ENCODE data around the gene SEMA3E.

The SEMA3E gene

DNA sequence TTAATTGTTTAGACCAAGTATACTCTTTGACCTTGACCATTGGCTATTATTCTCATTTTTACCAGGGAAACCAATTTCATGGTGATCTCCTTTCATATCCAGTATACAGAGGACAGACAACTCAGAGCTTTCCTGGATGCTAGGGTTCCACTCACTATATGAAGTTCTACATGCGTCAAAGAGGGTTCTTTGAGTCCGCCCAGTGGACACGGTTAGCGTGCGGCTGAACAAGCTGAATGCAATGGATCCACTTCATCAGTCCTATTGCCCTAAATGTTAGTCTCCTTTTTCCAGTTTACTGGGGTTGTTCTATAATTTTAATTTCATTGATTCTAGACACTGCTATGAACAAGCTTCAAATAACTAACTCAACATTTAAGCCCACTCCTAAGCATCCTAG, 323.9 kb downstream of the SEMA3E start:
- ChIA-PET CTCF (no interaction called here), POLR2A (no interaction called here)
- Histone ChIP-seq H3K9me3 (ENCODE audit: control insufficient read depth, insufficient read depth, low read depth, low read length) (no peaks in the 10 kb centered on the region), H3K36me3 (ENCODE audit: control insufficient read depth in 2 of 2, insufficient read depth in 1 of 2, low read length in 2 of 2) (no peaks in the 10 kb centered on the region), H3K4me3 (ENCODE audit: low read depth, low read length) (no peak overlapping the region), H3K4me1 (ENCODE audit: control insufficient read depth, insufficient read depth, low read length) (no peaks in the 10 kb centered on the region), H3K27ac (ENCODE audit: extremely low read depth, low read depth, low read length) (no peak overlapping the region)
- TF ChIP-seq ZNF366 (tag by site-specific recombination; conservative IDR thresholded peaks at IDR 0.05) (no peak), ZNF777 (tag by site-specific recombination; IDR thresholded peaks at IDR 0.05; ENCODE audit: borderline replicate concordance) (no peak), SETDB1 (IDR thresholded peaks at IDR 0.05; ENCODE audit: insufficient read length, low read length) (no peak), ZNF18 (tag by site-specific recombination; IDR thresholded peaks at IDR 0.05) (no peak), ZBTB1 (tag by site-specific recombination; IDR thresholded peaks at IDR 0.05) (no peak), ZFP69B (tag by site-specific recombination; IDR thresholded peaks at IDR 0.05) (no peak), ZNF701 (tag by site-specific recombination; IDR thresholded peaks at IDR 0.05) (no peak)
- TF ChIP-seq, protein P1, sequence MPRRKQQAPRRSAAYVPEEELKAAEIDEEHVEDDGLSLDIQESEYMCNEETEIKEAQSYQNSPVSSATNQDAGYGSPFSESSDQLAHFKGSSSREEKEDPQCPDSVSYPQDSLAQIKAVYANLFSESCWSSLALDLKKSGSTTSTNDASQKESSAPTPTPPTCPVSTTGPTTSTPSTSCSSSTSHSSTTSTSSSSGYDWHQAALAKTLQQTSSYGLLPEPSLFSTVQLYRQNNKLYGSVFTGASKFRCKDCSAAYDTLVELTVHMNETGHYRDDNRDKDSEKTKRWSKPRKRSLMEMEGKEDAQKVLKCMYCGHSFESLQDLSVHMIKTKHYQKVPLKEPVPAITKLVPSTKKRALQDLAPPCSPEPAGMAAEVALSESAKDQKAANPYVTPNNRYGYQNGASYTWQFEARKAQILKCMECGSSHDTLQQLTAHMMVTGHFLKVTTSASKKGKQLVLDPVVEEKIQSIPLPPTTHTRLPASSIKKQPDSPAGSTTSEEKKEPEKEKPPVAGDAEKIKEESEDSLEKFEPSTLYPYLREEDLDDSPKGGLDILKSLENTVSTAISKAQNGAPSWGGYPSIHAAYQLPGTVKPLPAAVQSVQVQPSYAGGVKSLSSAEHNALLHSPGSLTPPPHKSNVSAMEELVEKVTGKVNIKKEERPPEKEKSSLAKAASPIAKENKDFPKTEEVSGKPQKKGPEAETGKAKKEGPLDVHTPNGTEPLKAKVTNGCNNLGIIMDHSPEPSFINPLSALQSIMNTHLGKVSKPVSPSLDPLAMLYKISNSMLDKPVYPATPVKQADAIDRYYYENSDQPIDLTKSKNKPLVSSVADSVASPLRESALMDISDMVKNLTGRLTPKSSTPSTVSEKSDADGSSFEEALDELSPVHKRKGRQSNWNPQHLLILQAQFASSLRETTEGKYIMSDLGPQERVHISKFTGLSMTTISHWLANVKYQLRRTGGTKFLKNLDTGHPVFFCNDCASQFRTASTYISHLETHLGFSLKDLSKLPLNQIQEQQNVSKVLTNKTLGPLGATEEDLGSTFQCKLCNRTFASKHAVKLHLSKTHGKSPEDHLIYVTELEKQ (tag by site-specific recombination; IDR thresholded peaks at IDR 0.05; ENCODE audit: borderline replicate concordance) = no peak

GRCh38 chr7:83324596-83324995, 324.3 kb downstream of the SEMA3E start:
- no peak overlapping the region for H3K27ac ChIP-seq (ENCODE audit: extremely low read depth, low read depth, low read length)
- ChIA-PET CTCF (no interaction called here), POLR2A (no interaction called here)
- H3K9me3 ChIP-seq (ENCODE audit: control insufficient read depth, insufficient read depth, low read depth, low read length) = no peaks in the 10 kb centered on the region
- no peak overlapping the region for H3K4me3 ChIP-seq (ENCODE audit: low read depth, low read length)
- no peaks in the 10 kb centered on the region for H3K36me3 ChIP-seq (ENCODE audit: control insufficient read depth in 2 of 2, insufficient read depth in 1 of 2, low read length in 2 of 2)
- TF ChIP-seq ZNF626 (tag by site-specific recombination; IDR thresholded peaks at IDR 0.05) (no peak), ZNF768 (tag by site-specific recombination; IDR thresholded peaks at IDR 0.05) (no peak), ZBTB1 (tag by site-specific recombination; IDR thresholded peaks at IDR 0.05) (no peak), ZNF488 (tag by site-specific recombination; IDR thresholded peaks at IDR 0.05) (no peak), HOXA7 (CRISPR knock-in tag; IDR thresholded peaks at IDR 0.05; ENCODE audit: borderline replicate concordance) (no peak), KLF8 (tag by site-specific recombination; IDR thresholded peaks at IDR 0.05) (no peak), ZNF701 (tag by site-specific recombination; IDR thresholded peaks at IDR 0.05) (no peak), ZNF621 (tag by site-specific recombination; IDR thresholded peaks at IDR 0.05) (no peak), ZNF311 (tag by site-specific recombination; IDR thresholded peaks at IDR 0.05; ENCODE audit: borderline replicate concordance) (no peak), OSR2 (tag by site-specific recombination; IDR thresholded peaks at IDR 0.05) (no peak), ZNF677 (tag by site-specific recombination; IDR thresholded peaks at IDR 0.05) (no peak), ZNF350 (tag by site-specific recombination; IDR thresholded peaks at IDR 0.05) (no peak), ZNF561 (tag by site-specific recombination; IDR thresholded peaks at IDR 0.05; ENCODE audit: borderline replicate concordance) (no peak)
- TF ChIP-seq, protein P2, sequence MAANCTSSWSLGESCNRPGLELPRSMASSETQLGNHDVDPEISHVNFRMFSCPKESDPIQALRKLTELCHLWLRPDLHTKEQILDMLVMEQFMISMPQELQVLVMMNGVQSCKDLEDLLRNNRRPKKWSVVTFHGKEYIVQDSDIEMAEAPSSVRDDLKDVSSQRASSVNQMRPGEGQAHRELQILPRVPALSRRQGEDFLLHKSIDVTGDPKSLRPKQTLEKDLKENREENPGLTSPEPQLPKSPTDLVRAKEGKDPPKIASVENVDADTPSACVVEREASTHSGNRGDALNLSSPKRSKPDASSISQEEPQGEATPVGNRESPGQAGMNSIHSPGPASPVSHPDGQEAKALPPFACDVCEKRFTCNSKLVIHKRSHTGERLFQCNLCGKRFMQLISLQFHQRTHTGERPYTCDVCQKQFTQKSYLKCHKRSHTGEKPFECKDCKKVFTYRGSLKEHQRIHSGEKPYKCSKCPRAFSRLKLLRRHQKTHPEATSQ (tag by site-specific recombination; IDR thresholded peaks at IDR 0.05) = no peak
- H3K4me1 ChIP-seq (ENCODE audit: control insufficient read depth, insufficient read depth, low read length) = no peaks in the 10 kb centered on the region
